HepG2 (cell line): ENCODE results near the gene SEC24D. TPM values are rescaled to one million over a fixed set of nuclear protein-coding genes. Genes with fewer than 3 reads are reported as not detected.

Source experiments
- ATAC-seq: fragments of 200-7000 bp; cut with Tn5 transposase; 3 replicates; pipeline ENCODE4 v1.9.1; 2020; ENCODE audit warnings: mild to moderate bottlenecking, moderate library complexity
- BruUV-seq: library from RNA; stranded (reverse); fragments of 400-500 nt; replicated peaks from 2 replicates; lab custom pipeline; 2021; lab: Mats Ljungman, UMichigan
- CTCF ChIA-PET: fragments of 300-600 bp; formaldehyde crosslinking; extraction: SDS; loops from one replicate; lab custom pipeline; 2021; ENCODE audit warnings: low total read pairs, inconsistent platforms, low intra/inter-chr PET ratio; lab: Yijun Ruan, JAX
- POLR2A ChIA-PET: fragments of 350-600 bp; sonication (Branson Sonifier 250); formaldehyde crosslinking; loops from one replicate; lab custom pipeline; 2020; ENCODE audit warnings: antibody characterized with exemption, inconsistent platforms; lab: Yijun Ruan, JAX
- DNase-seq: peaks from one replicate; pipeline ENCODE4 v3.0.0-alpha.2; 2015; ENCODE audit warnings: low spot score
- FAIRE-seq: peaks from 3 replicates; lab custom pipeline; 2011; peaks lifted over from hg19 to GRCh38; lab: Jason Lieb, UNC
- H2AFZ ChIP-seq: one replicate; pipeline ENCODE4 v1.6.1; 2011; ENCODE audit warnings: low read length, inconsistent platforms
- H3K27ac ChIP-seq: fragments of 300-600 bp; 3 replicates; pipeline ENCODE4 v1.8.0; 2011; ENCODE audit warnings: mixed run types, mild to moderate bottlenecking, mixed read lengths, low read length, inconsistent platforms; ENCODE audit not compliant: insufficient read depth; ENCODE audit errors: extremely low read length
- H3K27me3 ChIP-seq, 2 experiments: fragments of 200-600 bp in 1 of 2; 2 replicates in 1 of 2; 3 replicates in 1 of 2; pipeline versions ENCODE4 v1.6.0 to v1.8.0; 2011; ENCODE audit warnings: low read length in 2 of 2, mild to moderate bottlenecking in 2 of 2, moderate library complexity in 2 of 2, inconsistent platforms in 1 of 2; ENCODE audit not compliant: insufficient read depth in 2 of 2, control insufficient read depth in 1 of 2
- H3K36me3 ChIP-seq, 2 experiments: fragments of 200-600 bp in 1 of 2; replicated peaks in 1 of 2; 2 replicates in 1 of 2; 3 replicates in 1 of 2; pipeline versions ENCODE4 v1.5.1 to v1.8.0; 2011; ENCODE audit warnings: low read length in 2 of 2, inconsistent platforms in 1 of 2; ENCODE audit not compliant: insufficient read depth in 2 of 2, control insufficient read depth in 1 of 2
- H3K4me1 ChIP-seq: 2 replicates; pipeline ENCODE4 v1.5.1; 2012; ENCODE audit warnings: low read length, inconsistent platforms; ENCODE audit not compliant: insufficient read depth
- H3K4me2 ChIP-seq: 2 replicates; pipeline ENCODE4 v1.6.0; 2011; ENCODE audit warnings: low read depth, low read length, inconsistent platforms
- H3K4me3 ChIP-seq, 3 experiments: fragments of 200-600 bp in 1 of 3; sonication (generic), shearing (Covaris generic) in 1 of 3; replicated peaks in 1 of 3; 2 replicates each; pipeline ENCODE4 v1.5.1; 2011 to 2016; ENCODE audit warnings: low read length in 3 of 3, inconsistent platforms in 2 of 3, low read depth in 2 of 3, mild to moderate bottlenecking in 2 of 3, control low read depth in 1 of 3, mixed read lengths in 1 of 3; ENCODE audit not compliant: insufficient read depth in 1 of 3
- H3K79me2 ChIP-seq: one replicate; pipeline ENCODE4 v1.6.1; 2011; ENCODE audit warnings: low read length, inconsistent platforms; ENCODE audit not compliant: insufficient read depth
- H3K9ac ChIP-seq: 2 replicates; pipeline ENCODE4 v1.6.0; 2011; ENCODE audit warnings: mild to moderate bottlenecking, low read depth, low read length, inconsistent platforms; ENCODE audit not compliant: insufficient read depth
- H3K9me3 ChIP-seq: 2 replicates; pipeline ENCODE4 v1.5.1; 2012; ENCODE audit warnings: mild to moderate bottlenecking, low read length
- H4K20me1 ChIP-seq: 2 replicates; pipeline ENCODE4 v1.6.0; 2011; ENCODE audit warnings: inconsistent platforms, mild to moderate bottlenecking, low read length, moderate library complexity; ENCODE audit not compliant: insufficient read depth
- ARID4A ChIP-seq: sonication (generic); formaldehyde crosslinking; IDR thresholded peaks from 2 replicates; pipeline ENCODE4 v1.5.0; 2020; ENCODE audit warnings: mild to moderate bottlenecking, missing genetic modification reagents, borderline replicate concordance
- E2F1 ChIP-seq: sonication (generic); formaldehyde crosslinking; IDR thresholded peaks from 2 replicates; pipeline ENCODE4 v1.5.0; 2020; ENCODE audit warnings: missing genetic modification reagents
- NCOR1 ChIP-seq: fragments of 200-600 bp; sonication (generic); IDR thresholded peaks from 2 replicates; pipeline ENCODE4 v1.7.0; 2017; ENCODE audit warnings: antibody characterized with exemption, low read length, borderline replicate concordance
- NPAS2 ChIP-seq: sonication (generic); formaldehyde crosslinking; IDR thresholded peaks from 2 replicates; pipeline ENCODE4 v1.8.0; 2022; ENCODE audit warnings: mild to moderate bottlenecking, missing genetic modification reagents, borderline replicate concordance
- PCBP1 ChIP-seq: fragments of 200-400 bp; formaldehyde crosslinking; IDR thresholded peaks from 2 replicates; pipeline ENCODE4 v1.6.1; 2017; ENCODE audit warnings: mild to moderate bottlenecking, low read depth, low read length, borderline replicate concordance
- SMC3 ChIP-seq: IDR thresholded peaks from 2 replicates; pipeline ENCODE4 v1.6.1; 2011; ENCODE audit warnings: low read length, improper control_type of control experiment
- ZBTB20 ChIP-seq: sonication (generic); formaldehyde crosslinking; IDR thresholded peaks from 2 replicates; pipeline ENCODE4 v1.8.1; 2023; ENCODE audit warnings: missing genetic modification reagents, low read depth, mild to moderate bottlenecking, borderline replicate concordance
- ZBTB33 ChIP-seq: sonication (generic); formaldehyde crosslinking; IDR thresholded peaks from 2 replicates; pipeline ENCODE4 v1.4.0; 2020; ENCODE audit warnings: missing genetic modification reagents
- ZHX1 ChIP-seq: sonication (generic); formaldehyde crosslinking; IDR thresholded peaks from 2 replicates; pipeline ENCODE4 v1.8.1; 2022; ENCODE audit warnings: low read depth, mild to moderate bottlenecking, missing genetic modification reagents
- ZNF431 ChIP-seq: sonication (generic); formaldehyde crosslinking; IDR thresholded peaks from 2 replicates; pipeline ENCODE4 v1.9.0; 2022; ENCODE audit warnings: missing genetic modification reagents, low read depth, mild to moderate bottlenecking, borderline replicate concordance
- WGBS: methylation state at CpG from one replicate; pipeline ENCODE4 v1.1.6; 2017; ENCODE audit warnings: low lambda C conversion rate; 5-methylcytosine and 5-hydroxymethylcytosine counted together
- in situ Hi-C: cut with HindIII; loops from 2 replicates; pipeline ENCODE4 v1.10.0; 2017; ENCODE audit warnings: low pct_unique_long_range_greater_than_20kb; ENCODE audit not compliant: extremely low pct_ligation_motif_present
- intact Hi-C: fragments of 100-400 bp; cut with micrococcal nuclease; formaldehyde crosslinking; loops from one replicate; pipeline ENCODE4 v1.10.0; 2022; ENCODE audit not compliant: unreplicated experiment
- polyA plus RNA-seq, 8 experiments: library from polyadenylated mRNA; depleted of rRNA in 3 of 8; stranded (reverse) in 7 of 8; unstranded in 1 of 8; fragments of >200 nt; fragmentation: Illumina TruSeq in 4 of 8; extraction: Trizol in 4 of 8; gene quantifications; 2 replicates each; pipeline versions ENCODE4 v1.2.1 to v1.2.3, GENCODE V29; 2011 to 2016; ENCODE audit warnings: low read depth in 4 of 8, missing spikeins in 1 of 8, mixed read lengths in 1 of 8; ENCODE audit not compliant: insufficient read depth in 1 of 8
- total RNA-seq, 5 experiments: library from RNA; depleted of rRNA; stranded (reverse); fragments of >200 nt; fragmentation: Illumina TruSeq; extraction: Trizol; gene quantifications; 2 replicates each; pipeline ENCODE4 v1.2.3, GENCODE V29; 2016; ENCODE audit warnings: low read depth in 1 of 5

SEC24D gene
- total and polyA plus RNA-seq, 2 of the 13 experiments (the other 11 are each of a cell fraction or from before 2014, with no cell fraction given): 30.0 to 51.1 TPM

- TF ChIP-seq ZBTB33: no peak
- no peak for TF ChIP-seq PCBP1
- TF ChIP-seq ZHX1 (CRISPR knock-in tag): no peak
- TF ChIP-seq ZNF431 (CRISPR knock-in tag): no peak
- TF ChIP-seq NCOR1: no peak
These were observed 41.9 kb upstream of the SEC24D start (continued) for GRCh38 chr4:118877797-118878196.

GRCh38 chr4:118872181-118872580 is 36.3 kb upstream of the SEC24D start:
- Histone ChIP-seq H3K9ac (no peak overlapping the region), H3K4me3 (no peak overlapping the region), H3K4me1 (no peaks in the 10 kb centered on the region), H3K79me2 (no peaks in the 10 kb centered on the region), H3K27me3 (no peaks in the 10 kb centered on the region; a peak in 1 of 5 replicates), H3K9me3 (no peaks in the 10 kb centered on the region), H4K20me1 (no peaks in the 10 kb centered on the region), H2AFZ (no peak overlapping the region), H3K36me3 (no peaks in the 10 kb centered on the region), H3K27ac (no peak overlapping the region), H3K4me2 (no peak overlapping the region)
- ChIA-PET CTCF (no interaction called here), POLR2A (no interaction called here)
- ATAC-seq (no peak), DNase-seq (no peak), FAIRE-seq (no peak)
- intact Hi-C loops (no loop called here), in situ Hi-C loops (no loop called here)
- 44% methylated on average over 4 of the region's 4 CpGs for WGBS
- BruUV-seq: no TSS peak
- TF ChIP-seq ZBTB20 (CRISPR knock-in tag): no peak
- no peak for TF ChIP-seq E2F1
- no peak for TF ChIP-seq NPAS2 (CRISPR knock-in tag)
- TF ChIP-seq SMC3: no peak
- no peak for TF ChIP-seq ARID4A (CRISPR knock-in tag)
